ENCODE data around the gene SERPINA10.

The SERPINA10 gene

GRCh38 chr14:94292872-94293577 is at the start of gene SERPINA10:
SERPINA10 (minus strand) TSS chr14:94293268; CDS start chr14:94290593, 2,675 bp downstream.
- DNase-seq: no peak

- peak; percentile 96 for DNase-seq
Measured at GRCh38 chr14:94342334-94342934, 49.4 kb upstream of the SERPINA10 start.

- peak; percentile 43 for DNase-seq
Measured at GRCh38 chr14:94341656-94342333, 48.7 kb upstream of the SERPINA10 start.

GRCh38 chr14:94340533-94340932 is 47.5 kb upstream of the SERPINA10 start:
- no peak for DNase-seq

- DNase-seq: no peak
Measured at GRCh38 chr14:94338023-94338422, 45.0 kb upstream of the SERPINA10 start.

GRCh38 chr14:94337274-94337673 is 44.2 kb upstream of the SERPINA10 start:
- peak; percentile 58 for DNase-seq

GRCh38 chr14:94334872-94335271 is 41.8 kb upstream of the SERPINA10 start:
- DNase-seq: no peak

- DNase-seq: no peak
Measured at GRCh38 chr14:94332587-94332986, 39.5 kb upstream of the SERPINA10 start.

GRCh38 chr14:94332063-94332583 is 39.1 kb upstream of the SERPINA10 start:
- no peak for DNase-seq

- DNase-seq: no peak
Measured at GRCh38 chr14:94331462-94331861, 38.4 kb upstream of the SERPINA10 start.

GRCh38 chr14:94330857-94331256 is 37.8 kb upstream of the SERPINA10 start:
- no peak for DNase-seq

GRCh38 chr14:94330432-94330831 is 37.4 kb upstream of the SERPINA10 start:
- no peak for DNase-seq

- no peak for DNase-seq
Measured at GRCh38 chr14:94329857-94330256, 36.8 kb upstream of the SERPINA10 start.

- DNase-seq: no peak
Measured at GRCh38 chr14:94328196-94328595, 35.1 kb upstream of the SERPINA10 start.

- no peak for DNase-seq
Measured at GRCh38 chr14:94322648-94323570, 29.8 kb upstream of the SERPINA10 start, which contains the start of gene SERPINA6. SERPINA6 (minus strand) TSS chr14:94323336; CDS start chr14:94314648, 8,688 bp downstream.

- DNase-seq: no peak
Measured at GRCh38 chr14:94321421-94322271, 28.6 kb upstream of the SERPINA10 start.

- DNase-seq: no peak
Measured at GRCh38 chr14:94320243-94320642, 27.2 kb upstream of the SERPINA10 start.

- DNase-seq: no peak
Measured at GRCh38 chr14:94317259-94317658, 24.2 kb upstream of the SERPINA10 start.

- DNase-seq: no peak
Measured at GRCh38 chr14:94316692-94317091, 23.6 kb upstream of the SERPINA10 start.

GRCh38 chr14:94314890-94315289 is 21.8 kb upstream of the SERPINA10 start:
- DNase-seq: no peak

GRCh38 chr14:94313991-94314655 is 21.1 kb upstream of the SERPINA10 start:
- no peak for DNase-seq

All from NCI-H226 (cell line).